ENCODE measurements around the gene USP7. TPM values are rescaled to one million over a fixed set of nuclear protein-coding genes. Genes with fewer than 3 reads are reported as not detected.
A peak's percentile ranks its signal among the peaks of the same experiment; 100 is the strongest.

The USP7 gene
- total and polyA plus RNA-seq, 2 donors from 2014 or later = 26.7 to 92.0 TPM

- H3K4me1 ChIP-seq (ENCODE audit: control insufficient read depth in 2 of 3, insufficient read depth in 2 of 3, low read depth in 1 of 3, low read length in 3 of 3) = peaks cover 0 to 3% (median 0%) of the 10 kb centered on the region in 3 donors
- H3K36me3 ChIP-seq (ENCODE audit: control insufficient read depth in 2 of 3, insufficient read depth in 3 of 3, low read length in 3 of 3) = peaks cover 8 to 49% (median 31%) of the 10 kb centered on the region in 3 donors
- H3K4me3 ChIP-seq (ENCODE audit: low read length in 3 of 3) = no peak overlapping the region
- intact Hi-C loops (cut with DNase I) = no loop called here
- TF ChIP-seq CTCF (IDR thresholded peaks at IDR 0.05; ENCODE audit: borderline replicate concordance, extremely low read depth, insufficient read depth) = no peak
- H3K27me3 ChIP-seq (ENCODE audit: control insufficient read depth, insufficient read depth, low read length) = no peaks in the 10 kb centered on the region
- no peaks in the 10 kb centered on the region for H3K9me3 ChIP-seq (ENCODE audit: control insufficient read depth in 2 of 3, insufficient read depth in 1 of 3, low read length in 3 of 3)
- FAIRE-seq = no peak
- peak in 1 of 5 donors; percentile 16 for DNase-seq
- H3K9ac ChIP-seq (ENCODE audit: low read length in 3 of 3) = no peak overlapping the region
- H3K27ac ChIP-seq (ENCODE audit: low read depth in 2 of 2, low read length in 2 of 2) = no peak overlapping the region
These were observed 47.9 kb downstream of the USP7 start for GRCh38 chr16:8915722-8916301.

- FAIRE-seq (no peak), DNase-seq (no peak)
- Histone ChIP-seq H3K27ac (ENCODE audit: low read depth in 2 of 2, low read length in 2 of 2) (no peak overlapping the region), H3K36me3 (ENCODE audit: control insufficient read depth in 2 of 3, insufficient read depth in 3 of 3, low read length in 3 of 3) (peaks cover 8 to 45% (median 24%) of the 10 kb centered on the region in 3 donors), H3K4me3 (ENCODE audit: low read length in 3 of 3) (no peak overlapping the region), H3K4me1 (ENCODE audit: control insufficient read depth in 2 of 3, insufficient read depth in 2 of 3, low read depth in 1 of 3, low read length in 3 of 3) (peaks cover 0 to 3% (median 0%) of the 10 kb centered on the region in 3 donors), H3K27me3 (ENCODE audit: control insufficient read depth, insufficient read depth, low read length) (no peaks in the 10 kb centered on the region), H3K9ac (ENCODE audit: low read length in 3 of 3) (no peak overlapping the region), H3K9me3 (ENCODE audit: control insufficient read depth in 2 of 3, insufficient read depth in 1 of 3, low read length in 3 of 3) (no peaks in the 10 kb centered on the region)
- no peak for TF ChIP-seq CTCF (IDR thresholded peaks at IDR 0.05; ENCODE audit: borderline replicate concordance, extremely low read depth, insufficient read depth)
- intact Hi-C loops (cut with DNase I) = no loop called here
These were observed 49.6 kb downstream of the USP7 start for GRCh38 chr16:8914098-8914497.

GRCh38 chr16:8912793-8913192 is 50.9 kb downstream of the USP7 start:
- Histone ChIP-seq H3K36me3 (ENCODE audit: control insufficient read depth in 2 of 3, insufficient read depth in 3 of 3, low read length in 3 of 3) (peaks cover 8 to 52% (median 23%) of the 10 kb centered on the region in 3 donors), H3K9ac (ENCODE audit: low read length in 3 of 3) (no peak overlapping the region), H3K4me3 (ENCODE audit: low read length in 3 of 3) (no peak overlapping the region), H3K9me3 (ENCODE audit: control insufficient read depth in 2 of 3, insufficient read depth in 1 of 3, low read length in 3 of 3) (no peaks in the 10 kb centered on the region), H3K27me3 (ENCODE audit: control insufficient read depth, insufficient read depth, low read length) (no peaks in the 10 kb centered on the region), H3K27ac (ENCODE audit: low read depth in 2 of 2, low read length in 2 of 2) (no peak overlapping the region), H3K4me1 (ENCODE audit: control insufficient read depth in 2 of 3, insufficient read depth in 2 of 3, low read depth in 1 of 3, low read length in 3 of 3) (peaks cover 0 to 3% (median 0%) of the 10 kb centered on the region in 3 donors)
- DNase-seq = no peak
- intact Hi-C loops (cut with DNase I) = no loop called here
- TF ChIP-seq CTCF (IDR thresholded peaks at IDR 0.05; ENCODE audit: borderline replicate concordance, extremely low read depth, insufficient read depth) = no peak
- no peak for FAIRE-seq

GRCh38 chr16:8910811-8911210 is 52.9 kb downstream of the USP7 start:
- FAIRE-seq (no peak), DNase-seq (no peak)
- Histone ChIP-seq H3K9ac (ENCODE audit: low read length in 3 of 3) (no peak overlapping the region), H3K27me3 (ENCODE audit: control insufficient read depth, insufficient read depth, low read length) (no peaks in the 10 kb centered on the region), H3K36me3 (ENCODE audit: control insufficient read depth in 2 of 3, insufficient read depth in 3 of 3, low read length in 3 of 3) (peaks cover 11 to 59% (median 31%) of the 10 kb centered on the region in 3 donors), H3K9me3 (ENCODE audit: control insufficient read depth in 2 of 3, insufficient read depth in 1 of 3, low read length in 3 of 3) (no peaks in the 10 kb centered on the region), H3K4me1 (ENCODE audit: control insufficient read depth in 2 of 3, insufficient read depth in 2 of 3, low read depth in 1 of 3, low read length in 3 of 3) (peaks cover 0 to 1% (median 0%) of the 10 kb centered on the region in 3 donors), H3K4me3 (ENCODE audit: low read length in 3 of 3) (no peak overlapping the region), H3K27ac (ENCODE audit: low read depth in 2 of 2, low read length in 2 of 2) (no peak overlapping the region)
- intact Hi-C loops (cut with DNase I) = no loop called here
- TF ChIP-seq CTCF (IDR thresholded peaks at IDR 0.05; ENCODE audit: borderline replicate concordance, extremely low read depth, insufficient read depth) = no peak
